Measurements from ENCODE around the gene DOCK9.

DOCK9 gene

DNA sequence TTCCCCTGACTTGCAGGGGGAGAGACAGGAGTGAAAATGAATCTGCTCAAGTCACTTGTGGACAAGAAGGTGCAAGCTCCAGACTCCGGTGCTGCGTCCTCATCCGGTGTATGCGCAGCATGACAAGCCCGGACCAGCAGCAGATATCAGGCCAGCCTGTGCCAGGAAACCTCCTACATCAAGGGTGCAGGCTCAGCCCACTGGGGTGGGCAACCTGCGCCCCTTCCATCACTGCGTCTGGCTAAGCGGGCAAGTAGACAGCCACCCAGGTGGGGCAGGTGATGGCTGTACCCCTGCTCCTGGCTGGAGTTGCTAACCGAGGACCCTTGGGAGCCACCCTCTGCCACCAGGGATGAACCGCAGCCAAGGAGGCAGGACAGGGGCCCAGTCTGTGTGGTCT lies 192.5 kb downstream of the DOCK9 start:
- TF ChIP-seq CTCF (IDR thresholded peaks at IDR 0.05; ENCODE audit: low read depth, low read length) = no peak
- H3K4me3 ChIP-seq (ENCODE audit: low read depth, low read length) = no peak overlapping the region

- TF ChIP-seq CTCF (IDR thresholded peaks at IDR 0.05; ENCODE audit: low read depth, low read length) = no peak
- H3K4me3 ChIP-seq (ENCODE audit: low read depth, low read length) = no peak overlapping the region
Observed at GRCh38 chr13:98784666-98785065, 193.2 kb downstream of the DOCK9 start.

DNA sequence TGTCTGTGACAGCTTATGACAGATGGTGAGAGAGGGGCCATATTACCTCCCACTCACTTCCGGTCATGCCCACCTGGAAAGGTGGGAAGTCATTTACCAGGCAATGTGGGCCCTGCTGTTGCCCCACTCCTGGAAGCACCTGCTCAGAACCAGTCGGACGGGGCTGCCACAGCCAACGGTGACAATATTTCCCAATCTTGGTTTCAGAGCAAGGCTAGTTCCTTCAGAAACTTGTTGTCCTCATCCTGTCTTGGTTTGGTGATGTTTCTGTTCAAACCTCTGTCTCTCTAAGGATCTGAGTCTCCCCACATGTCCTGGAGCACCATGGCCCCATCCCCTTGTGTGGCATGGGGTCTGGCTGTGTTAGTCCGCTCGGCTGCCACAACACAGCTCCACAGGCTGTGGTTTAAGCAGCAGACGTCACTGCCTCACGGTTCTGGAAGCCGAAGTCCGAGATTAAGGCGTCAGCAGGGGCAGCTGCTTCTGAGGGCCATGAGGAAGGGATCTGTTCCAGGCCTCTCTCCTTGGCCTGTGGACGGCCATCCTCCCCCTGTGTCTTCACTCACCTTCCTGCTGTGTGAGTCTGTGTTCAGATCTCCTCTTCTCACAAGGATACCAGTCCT lies 193.9 kb downstream of the DOCK9 start:
- TF ChIP-seq CTCF (IDR thresholded peaks at IDR 0.05; ENCODE audit: low read depth, low read length) = no peak

GRCh38 chr13:98782654-98783053 lies 195.2 kb downstream of the DOCK9 start:
- TF ChIP-seq CTCF (IDR thresholded peaks at IDR 0.05; ENCODE audit: low read depth, low read length) = no peak
- no peak overlapping the region for H3K4me3 ChIP-seq (ENCODE audit: low read depth, low read length)

More for the DNA sequence above, 193.9 kb downstream of the DOCK9 start:
- H3K4me3 ChIP-seq (ENCODE audit: low read depth, low read length) = no peak overlapping the region

DNA sequence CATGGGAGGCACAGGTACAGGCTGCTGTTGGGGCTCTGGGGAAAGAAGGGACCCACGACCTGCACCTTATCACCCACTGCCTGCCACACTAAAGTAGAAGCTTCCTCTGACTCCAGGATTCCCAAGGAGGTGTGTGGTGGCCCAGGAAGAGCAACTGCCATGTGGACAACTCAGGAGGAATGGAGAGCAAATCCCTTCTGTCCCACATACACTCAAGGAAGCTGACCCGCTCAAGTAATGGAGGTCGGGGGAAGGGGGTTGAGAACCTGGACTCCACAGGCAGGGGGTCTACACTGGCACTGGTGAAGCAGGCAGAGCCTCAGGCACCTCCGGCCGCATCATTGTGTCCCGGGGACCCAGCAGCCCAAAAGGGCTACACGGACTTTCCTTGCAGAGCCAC lies 196.0 kb downstream of the DOCK9 start:
- TF ChIP-seq CTCF (IDR thresholded peaks at IDR 0.05; ENCODE audit: low read depth, low read length) = no peak
- H3K4me3 ChIP-seq (ENCODE audit: low read depth, low read length) = no peak overlapping the region

- TF ChIP-seq CTCF (IDR thresholded peaks at IDR 0.05; ENCODE audit: low read depth, low read length) = no peak
- no peak overlapping the region for H3K4me3 ChIP-seq (ENCODE audit: low read depth, low read length)
Observed at GRCh38 chr13:98781470-98781869, 196.4 kb downstream of the DOCK9 start.

- TF ChIP-seq CTCF (IDR thresholded peaks at IDR 0.05; ENCODE audit: low read depth, low read length) = no peak
- no peak overlapping the region for H3K4me3 ChIP-seq (ENCODE audit: low read depth, low read length)
Observed at GRCh38 chr13:98781045-98781444, 196.8 kb downstream of the DOCK9 start.

Data from WI38 (cell line).